ENCODE data around the gene IKZF4.
"Not testable (repeated sequence)": the region's sequence is repeated elsewhere in the genome, so short reads cannot be mapped to it uniquely, and the experiment has no call there.

IKZF4 gene

GRCh38 chr12:56020423-56021184, at the start of gene IKZF4:
IKZF4 (plus strand) TSS chr12:56021043; CDS start chr12:56021494, 451 bp downstream.
- peak; percentile 37 for DNase-seq

- DNase-seq: peak; percentile 65
Observed at GRCh38 chr12:55972042-55972441, 48.8 kb upstream of the IKZF4 start.

GRCh38 chr12:55972456-55972855, 48.4 kb upstream of the IKZF4 start:
- no peak for DNase-seq

GRCh38 chr12:55972911-55973598, 47.8 kb upstream of the IKZF4 start:
- DNase-seq: no peak

- peak; percentile 100 for DNase-seq
Observed at GRCh38 chr12:55973599-55974307, 47.1 kb upstream of the IKZF4 start, which contains the start of gene RAB5B. RAB5B (plus strand) TSS chr12:55974078; CDS start chr12:55986961, 12,883 bp downstream.

GRCh38 chr12:55974308-55974730, 46.5 kb upstream of the IKZF4 start:
- peak; percentile 25 for DNase-seq

GRCh38 chr12:55978393-55978792, 42.5 kb upstream of the IKZF4 start:
- no peak for DNase-seq

GRCh38 chr12:55979069-55979468, 41.8 kb upstream of the IKZF4 start:
- DNase-seq: no peak

- not testable (repeated sequence) for DNase-seq
Observed at GRCh38 chr12:55981882-55982281, 39.0 kb upstream of the IKZF4 start.

GRCh38 chr12:55982319-55982936, 38.4 kb upstream of the IKZF4 start:
- DNase-seq: no peak

GRCh38 chr12:55983232-55983842, 37.5 kb upstream of the IKZF4 start:
- DNase-seq: no peak

GRCh38 chr12:55984861-55985260, 36.0 kb upstream of the IKZF4 start:
- no peak for DNase-seq

GRCh38 chr12:55985341-55985740, 35.5 kb upstream of the IKZF4 start:
- DNase-seq: no peak

- not testable (repeated sequence) for DNase-seq
Observed at GRCh38 chr12:55985976-55986375, 34.9 kb upstream of the IKZF4 start.

GRCh38 chr12:55991110-55991509, 29.7 kb upstream of the IKZF4 start:
- DNase-seq: no peak

- DNase-seq: no peak
Observed at GRCh38 chr12:55993230-55993853, 27.5 kb upstream of the IKZF4 start.

- no peak for DNase-seq
Observed at GRCh38 chr12:55995366-55995765, 25.5 kb upstream of the IKZF4 start.

- peak; percentile 61 for DNase-seq
Observed at GRCh38 chr12:55996201-55996714, 24.6 kb upstream of the IKZF4 start.

GRCh38 chr12:55996715-55997534, 23.9 kb upstream of the IKZF4 start, which contains the start of gene SUOX:
SUOX (plus strand) TSS chr12:55997276; CDS start chr12:56002222, 4,946 bp downstream.
- peak; percentile 91 for DNase-seq

- DNase-seq: no peak
Observed at GRCh38 chr12:55997535-55997859, 23.3 kb upstream of the IKZF4 start.

- not testable (repeated sequence) for DNase-seq
Observed at GRCh38 chr12:55999522-55999921, 21.3 kb upstream of the IKZF4 start.

Measured in fibroblast of skin of right quadriceps (primary cell).